Measurements from ENCODE around the gene PCYT1B. TPM values are rescaled to one million over a fixed set of nuclear protein-coding genes. Genes with fewer than 3 reads are reported as not detected.

The PCYT1B gene
- total RNA-seq, 1 donor: 1.1 TPM

DNA sequence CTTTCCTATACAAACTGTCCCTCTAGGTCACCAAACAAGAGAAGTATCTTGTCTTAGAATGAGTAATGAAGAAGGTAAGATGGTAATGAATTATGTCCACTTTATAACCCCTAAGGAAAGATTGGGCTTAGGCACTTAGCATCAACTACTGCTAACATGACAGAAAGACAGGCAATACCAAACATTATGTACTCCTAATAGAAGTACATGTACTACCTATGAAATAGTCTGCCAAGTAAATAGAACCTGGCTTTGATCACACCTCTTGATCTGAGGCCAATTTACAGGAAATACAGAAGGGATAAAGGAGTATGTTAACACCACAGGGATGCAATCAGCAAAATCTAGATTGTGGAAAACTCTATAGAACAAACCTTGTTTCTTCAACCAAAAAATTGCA is 14.1 kb upstream of the PCYT1B start:
- no peaks in the 10 kb centered on the region for H3K79me2 ChIP-seq (ENCODE audit: insufficient read depth, low read length)
- H3K4me1 ChIP-seq (ENCODE audit: insufficient read depth, low read length): no peaks in the 10 kb centered on the region
- H3K9me3 ChIP-seq (ENCODE audit: low read depth, low read length): no peaks in the 10 kb centered on the region
- no peaks in the 10 kb centered on the region for H4K20me1 ChIP-seq (ENCODE audit: insufficient read depth, low read length)
- no peaks in the 10 kb centered on the region for H3K36me3 ChIP-seq (ENCODE audit: insufficient read depth, low read length)
- H3K4me3 ChIP-seq (ENCODE audit: insufficient read depth, low read length): no peak overlapping the region
- no peak overlapping the region for H2AFZ ChIP-seq (ENCODE audit: low read length)
- peaks cover 2% of the 10 kb centered on the region for H3K27me3 ChIP-seq (ENCODE audit: insufficient read depth, low read length)
- no peak overlapping the region for H3K27ac ChIP-seq (ENCODE audit: low read depth, low read length)
- no peak overlapping the region for H3K4me2 ChIP-seq (ENCODE audit: insufficient read depth, low read length)
- TF ChIP-seq, protein P1, sequence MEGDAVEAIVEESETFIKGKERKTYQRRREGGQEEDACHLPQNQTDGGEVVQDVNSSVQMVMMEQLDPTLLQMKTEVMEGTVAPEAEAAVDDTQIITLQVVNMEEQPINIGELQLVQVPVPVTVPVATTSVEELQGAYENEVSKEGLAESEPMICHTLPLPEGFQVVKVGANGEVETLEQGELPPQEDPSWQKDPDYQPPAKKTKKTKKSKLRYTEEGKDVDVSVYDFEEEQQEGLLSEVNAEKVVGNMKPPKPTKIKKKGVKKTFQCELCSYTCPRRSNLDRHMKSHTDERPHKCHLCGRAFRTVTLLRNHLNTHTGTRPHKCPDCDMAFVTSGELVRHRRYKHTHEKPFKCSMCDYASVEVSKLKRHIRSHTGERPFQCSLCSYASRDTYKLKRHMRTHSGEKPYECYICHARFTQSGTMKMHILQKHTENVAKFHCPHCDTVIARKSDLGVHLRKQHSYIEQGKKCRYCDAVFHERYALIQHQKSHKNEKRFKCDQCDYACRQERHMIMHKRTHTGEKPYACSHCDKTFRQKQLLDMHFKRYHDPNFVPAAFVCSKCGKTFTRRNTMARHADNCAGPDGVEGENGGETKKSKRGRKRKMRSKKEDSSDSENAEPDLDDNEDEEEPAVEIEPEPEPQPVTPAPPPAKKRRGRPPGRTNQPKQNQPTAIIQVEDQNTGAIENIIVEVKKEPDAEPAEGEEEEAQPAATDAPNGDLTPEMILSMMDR (IDR thresholded peaks at IDR 0.05; ENCODE audit: extremely low read depth, low read depth, low read length): no peak
- DNase-seq (ENCODE audit: insufficient read length, low spot score, missing footprints): no peak

DNA sequence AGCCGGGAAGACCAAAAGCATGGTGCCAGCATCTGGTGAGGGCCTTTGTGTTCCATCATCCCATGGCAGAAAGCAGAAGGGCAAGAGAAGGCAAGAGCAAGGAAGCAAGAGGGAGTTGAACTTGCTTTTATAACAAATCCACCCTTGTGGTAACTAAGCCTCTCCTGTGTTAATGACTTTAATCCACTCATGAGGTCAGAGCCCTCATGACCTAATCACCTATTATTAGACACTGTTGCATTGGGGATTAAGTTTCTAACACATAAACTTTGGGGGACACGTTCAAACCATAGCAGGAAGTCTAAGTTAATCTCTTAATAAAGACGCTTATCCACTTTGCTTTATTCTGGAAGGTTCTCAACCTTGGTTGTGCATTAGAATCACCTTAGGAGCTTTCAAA is 12.5 kb upstream of the PCYT1B start:
- Histone ChIP-seq H4K20me1 (ENCODE audit: insufficient read depth, low read length) (no peaks in the 10 kb centered on the region), H2AFZ (ENCODE audit: low read length) (no peak overlapping the region), H3K4me2 (ENCODE audit: insufficient read depth, low read length) (no peak overlapping the region)

DNA sequence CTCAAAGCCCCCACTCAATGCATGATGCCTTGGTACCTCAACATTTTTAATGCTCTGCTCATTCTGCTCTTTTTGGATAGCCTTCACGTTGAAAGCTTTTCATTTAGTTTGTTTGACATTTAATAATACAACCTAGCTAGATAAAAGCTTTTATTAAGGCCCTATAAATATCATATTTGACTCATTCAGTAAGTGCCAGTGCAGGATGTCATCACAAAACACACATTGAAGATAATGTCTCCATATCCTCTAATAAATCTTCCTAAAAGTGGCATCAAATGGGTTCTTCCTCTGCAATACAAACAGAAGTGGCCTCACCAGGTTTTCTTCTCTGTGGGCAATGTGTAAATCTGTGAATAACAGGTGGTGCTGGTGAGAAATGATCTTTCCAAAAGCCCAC is 12.0 kb upstream of the PCYT1B start:
- no peak overlapping the region for H3K27ac ChIP-seq (ENCODE audit: low read depth, low read length)
- H3K4me2 ChIP-seq (ENCODE audit: insufficient read depth, low read length): no peak overlapping the region
- DNase-seq (ENCODE audit: insufficient read length, low spot score, missing footprints): no peak
- no peak overlapping the region for H2AFZ ChIP-seq (ENCODE audit: low read length)
- H3K4me3 ChIP-seq (ENCODE audit: insufficient read depth, low read length): no peak overlapping the region
- H4K20me1 ChIP-seq (ENCODE audit: insufficient read depth, low read length): no peaks in the 10 kb centered on the region
- TF ChIP-seq, protein P1 (IDR thresholded peaks at IDR 0.05; ENCODE audit: extremely low read depth, low read depth, low read length): no peak
- peaks cover 2% of the 10 kb centered on the region for H3K27me3 ChIP-seq (ENCODE audit: insufficient read depth, low read length)
- no peaks in the 10 kb centered on the region for H3K36me3 ChIP-seq (ENCODE audit: insufficient read depth, low read length)
- no peaks in the 10 kb centered on the region for H3K4me1 ChIP-seq (ENCODE audit: insufficient read depth, low read length)
- H3K9me3 ChIP-seq (ENCODE audit: low read depth, low read length): no peaks in the 10 kb centered on the region
- H3K79me2 ChIP-seq (ENCODE audit: insufficient read depth, low read length): no peaks in the 10 kb centered on the region

More for the DNA sequence above, 12.5 kb upstream of the PCYT1B start:
- Histone ChIP-seq H3K9me3 (ENCODE audit: low read depth, low read length) (no peaks in the 10 kb centered on the region), H3K27ac (ENCODE audit: low read depth, low read length) (no peak overlapping the region), H3K36me3 (ENCODE audit: insufficient read depth, low read length) (no peaks in the 10 kb centered on the region), H3K4me1 (ENCODE audit: insufficient read depth, low read length) (no peaks in the 10 kb centered on the region), H3K27me3 (ENCODE audit: insufficient read depth, low read length) (peaks cover 2% of the 10 kb centered on the region), H3K79me2 (ENCODE audit: insufficient read depth, low read length) (no peaks in the 10 kb centered on the region), H3K4me3 (ENCODE audit: insufficient read depth, low read length) (no peak overlapping the region)
- DNase-seq (ENCODE audit: insufficient read length, low spot score, missing footprints): no peak
- TF ChIP-seq, protein P1 (IDR thresholded peaks at IDR 0.05; ENCODE audit: extremely low read depth, low read depth, low read length): no peak

DNA sequence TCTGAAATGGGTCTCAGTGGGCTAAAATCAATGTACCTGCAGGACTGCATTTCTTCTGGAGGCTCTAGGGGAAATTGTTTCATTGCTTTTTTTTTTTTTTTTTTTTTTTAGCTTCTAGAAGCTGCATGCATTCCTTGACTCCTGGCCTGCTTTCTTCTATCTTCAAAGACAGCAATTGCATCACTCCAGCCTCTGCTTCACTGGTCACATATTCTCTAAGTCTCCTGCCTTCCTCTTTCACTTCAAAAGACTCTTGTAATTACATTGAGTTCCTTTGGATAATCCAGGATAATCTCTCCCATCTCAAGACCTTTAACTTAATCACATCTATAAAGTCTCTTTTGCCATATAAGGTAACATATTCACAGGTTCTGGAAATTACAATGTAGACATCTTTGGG is 11.3 kb upstream of the PCYT1B start:
- Histone ChIP-seq H2AFZ (ENCODE audit: low read length) (no peak overlapping the region), H3K4me3 (ENCODE audit: insufficient read depth, low read length) (no peak overlapping the region), H3K27ac (ENCODE audit: low read depth, low read length) (no peak overlapping the region), H3K27me3 (ENCODE audit: insufficient read depth, low read length) (peaks cover 2% of the 10 kb centered on the region), H3K4me1 (ENCODE audit: insufficient read depth, low read length) (no peaks in the 10 kb centered on the region), H4K20me1 (ENCODE audit: insufficient read depth, low read length) (no peaks in the 10 kb centered on the region), H3K36me3 (ENCODE audit: insufficient read depth, low read length) (no peaks in the 10 kb centered on the region), H3K9me3 (ENCODE audit: low read depth, low read length) (no peaks in the 10 kb centered on the region), H3K4me2 (ENCODE audit: insufficient read depth, low read length) (no peak overlapping the region), H3K79me2 (ENCODE audit: insufficient read depth, low read length) (no peaks in the 10 kb centered on the region)
- TF ChIP-seq, protein P1 (IDR thresholded peaks at IDR 0.05; ENCODE audit: extremely low read depth, low read depth, low read length): no peak
- DNase-seq (ENCODE audit: insufficient read length, low spot score, missing footprints): no peak
